HCT116 (cell line): ENCODE results near the gene RPL6. TPM values are rescaled to one million over a fixed set of nuclear protein-coding genes. Genes with fewer than 3 reads are reported as not detected.

Experiments
- ATAC-seq: fragments of 200-7000 bp; cut with Tn5 transposase; 2 replicates; pipeline ENCODE4 v1.9.1; 2020; ENCODE audit warnings: mild to moderate bottlenecking, moderate library complexity
- BruUV-seq: library from RNA; stranded (reverse); fragments of 400-500 nt; replicated peaks from 2 replicates; lab custom pipeline; 2021; lab: Mats Ljungman, UMichigan
- CTCF ChIA-PET: fragments of 300-600 bp; sonication (Branson Sonifier 250); formaldehyde crosslinking; loops from one replicate; lab custom pipeline; 2021; ENCODE audit warnings: antibody characterized with exemption; lab: Charles Lee
- POLR2A ChIA-PET: fragments of 300-600, 350-600 bp; sonication (Branson Sonifier 250); formaldehyde crosslinking; loops from one replicate; lab custom pipeline; 2021; ENCODE audit warnings: antibody characterized with exemption; lab: Charles Lee
- RAD21 ChIA-PET, 2 experiments: fragments of 300-600 bp; sonication (Branson Sonifier 250); formaldehyde crosslinking; loops; one replicate each; lab custom pipeline; 2023; ENCODE audit warnings: low total read pairs in 2 of 2; ENCODE audit not compliant: uncharacterized antibody in 2 of 2, unreplicated experiment in 2 of 2, low non-redundant PET in 1 of 2; lab: Charles Lee
- DNase-seq: peaks from one replicate; pipeline ENCODE4 v3.0.0-alpha.2; 2010; ENCODE audit warnings: low read depth, low spot score
- H2AFZ ChIP-seq: fragments of 200-600 bp; shearing (Covaris generic), sonication (generic); 2 replicates; pipeline ENCODE4 v1.6.1; 2017; ENCODE audit warnings: low read depth, mixed run types, mixed read lengths, antibody characterized with exemption, low read length; ENCODE audit not compliant: poor library complexity, severe bottlenecking
- H3K27ac ChIP-seq: 2 replicates; pipeline ENCODE4 v1.5.1; 2012; ENCODE audit warnings: low read depth, low read length
- H3K27me3 ChIP-seq: fragments of 200-600 bp; sonication (generic); 2 replicates; pipeline ENCODE4 v1.6.1; 2016; ENCODE audit warnings: mixed run types, low read length, mixed read lengths; ENCODE audit not compliant: insufficient read depth
- H3K36me3 ChIP-seq, 2 experiments: fragments of 200-500 bp in 1 of 2; fragments of 200-600 bp in 1 of 2; sonication (Bioruptor generic) in 1 of 2; sonication (generic) in 1 of 2; 2 replicates each; pipeline versions ENCODE4 v1.5.1 to v1.6.1; 2014 to 2016; ENCODE audit warnings: low read length in 2 of 2, inconsistent platforms in 1 of 2, mixed read lengths in 1 of 2, mixed run types in 1 of 2; ENCODE audit not compliant: insufficient read depth in 2 of 2, control insufficient read depth in 1 of 2
- H3K4me1 ChIP-seq, 2 experiments: fragments of 200-600 bp in 1 of 2; sonication (generic) in 1 of 2; 2 replicates each; pipeline versions ENCODE4 v1.5.1 to v1.6.1; 2012 to 2017; ENCODE audit warnings: low read length in 2 of 2, inconsistent platforms in 1 of 2, mild to moderate bottlenecking in 1 of 2, mixed read lengths in 1 of 2, mixed run types in 1 of 2, moderate library complexity in 1 of 2; ENCODE audit not compliant: insufficient read depth in 2 of 2, control insufficient read depth in 1 of 2
- H3K4me2 ChIP-seq: fragments of 200-600 bp; sonication (generic); 2 replicates; pipeline ENCODE4 v1.6.1; 2017; ENCODE audit warnings: mixed run types, low read length, mixed read lengths
- H3K4me3 ChIP-seq, 2 experiments: fragments of 200-600 bp in 1 of 2; sonication (generic) in 1 of 2; replicated peaks in 1 of 2; 2 replicates each; pipeline ENCODE4 v1.5.1; 2011 to 2016; ENCODE audit warnings: low read length in 2 of 2, control low read depth in 1 of 2, low read depth in 1 of 2, mild to moderate bottlenecking in 1 of 2, mixed read lengths in 1 of 2, mixed run types in 1 of 2
- H3K79me2 ChIP-seq: fragments of 200-600 bp; sonication (generic); 2 replicates; pipeline ENCODE4 v1.6.1; 2017; ENCODE audit warnings: mild to moderate bottlenecking, mixed run types, low read length, moderate library complexity, mixed read lengths; ENCODE audit not compliant: insufficient read depth
- H3K9ac ChIP-seq: fragments of 200-600 bp; sonication (generic); 2 replicates; pipeline ENCODE4 v1.6.1; 2016; ENCODE audit warnings: low read length, mixed read lengths
- H3K9me2 ChIP-seq: fragments of 200-600 bp; sonication (generic), shearing (Covaris generic); 2 replicates; pipeline ENCODE4 v1.6.1; 2017; ENCODE audit warnings: mixed run types, mild to moderate bottlenecking, moderate library complexity; ENCODE audit not compliant: insufficient read depth
- H3K9me3 ChIP-seq, 2 experiments: fragments of 200-500 bp in 1 of 2; fragments of 200-600 bp in 1 of 2; sonication (Bioruptor generic) in 1 of 2; sonication (generic) in 1 of 2; 2 replicates each; pipeline ENCODE4 v1.6.1; 2014 to 2017; ENCODE audit warnings: low read length in 2 of 2, mixed read lengths in 2 of 2, inconsistent platforms in 1 of 2, low read depth in 1 of 2, mild to moderate bottlenecking in 1 of 2, mixed run types in 1 of 2, moderate library complexity in 1 of 2; ENCODE audit not compliant: control insufficient read depth in 1 of 2, insufficient read depth in 1 of 2
- H4K20me1 ChIP-seq: fragments of 200-600 bp; sonication (generic), shearing (Covaris generic); 2 replicates; pipeline ENCODE4 v1.6.1; 2017; ENCODE audit warnings: mixed run types, mild to moderate bottlenecking, moderate library complexity; ENCODE audit not compliant: insufficient read depth
- ATF3 ChIP-seq: IDR thresholded peaks from 2 replicates; pipeline ENCODE4 v1.6.1; 2012
- CBX3 ChIP-seq: IDR thresholded peaks from 2 replicates; pipeline ENCODE4 v1.6.1; 2012; ENCODE audit warnings: low read depth
- CEBPB ChIP-seq: IDR thresholded peaks from 2 replicates; pipeline ENCODE4 v1.6.1; 2012; ENCODE audit warnings: low read depth
- EGR1 ChIP-seq: IDR thresholded peaks from 2 replicates; pipeline ENCODE4 v1.6.1; 2012; ENCODE audit warnings: low read depth
- EZH2 ChIP-seq: fragments of 200-600 bp; sonication (generic); IDR thresholded peaks from 2 replicates; pipeline ENCODE4 v1.6.1; 2017; ENCODE audit warnings: antibody characterized with exemption, mixed run types
- FOSL1 ChIP-seq: IDR thresholded peaks from 2 replicates; pipeline ENCODE4 v1.6.1; 2012; ENCODE audit warnings: low read depth
- JUND ChIP-seq: IDR thresholded peaks from 2 replicates; pipeline ENCODE4 v1.6.1; 2012
- RAD21 ChIP-seq: IDR thresholded peaks from 2 replicates; pipeline ENCODE4 v1.6.1; 2012; ENCODE audit warnings: low read depth, mild to moderate bottlenecking
- REST ChIP-seq: IDR thresholded peaks from 2 replicates; pipeline ENCODE4 v1.6.1; 2012; ENCODE audit warnings: low read depth
- SIN3A ChIP-seq: IDR thresholded peaks from 2 replicates; pipeline ENCODE4 v1.6.1; 2012; ENCODE audit warnings: low read depth
- SP1 ChIP-seq: IDR thresholded peaks from 2 replicates; pipeline ENCODE4 v1.6.1; 2012; ENCODE audit warnings: low read depth
- TCF7L2 ChIP-seq: IDR thresholded peaks from 2 replicates; pipeline ENCODE4 v1.7.0; 2011; ENCODE audit warnings: borderline replicate concordance, inconsistent platforms; ENCODE audit not compliant: insufficient read depth, insufficient read length; ENCODE audit errors: extremely low read depth
- ZBTB33 ChIP-seq: IDR thresholded peaks from 2 replicates; pipeline ENCODE4 v1.6.1; 2011; ENCODE audit warnings: mild to moderate bottlenecking, low read length, moderate library complexity; ENCODE audit not compliant: insufficient replicate concordance; ENCODE audit errors: extremely low read depth
- ZFX ChIP-seq: fragments of 450-650 bp; IDR thresholded peaks from 2 replicates; pipeline ENCODE4 v1.6.1; 2017
- intact Hi-C: fragments of 100-400 bp; cut with micrococcal nuclease; formaldehyde crosslinking; loops from 2 replicates; pipeline ENCODE4 v1.10.0; 2022
- total RNA-seq: library from RNA; stranded (reverse); gene quantifications from one replicate; pipeline ENCODE4 v1.2.1, GENCODE V29; 2021; ENCODE audit not compliant: unreplicated experiment
- TF ChIP-seq, protein P1 (sequence below): IDR thresholded peaks from 2 replicates; pipeline ENCODE4 v1.6.1; 2012

Gene RPL6
- total RNA-seq, 1 experiment from 2014 or later = 1,845 TPM

- intact Hi-C loops = no loop called here
- ChIA-PET RAD21 (no interaction called here), POLR2A (no interaction called here), CTCF (no interaction called here)
- no peaks in the 10 kb centered on the region for H3K9me3 ChIP-seq
- H3K36me3 ChIP-seq = peaks cover 0 to 4% of the 10 kb centered on the region in 2 experiments; a peak in 1 of 4 replicates
- TF ChIP-seq REST (no peak), RAD21 (no peak), ATF3 (no peak), ZBTB33 (no peak), EZH2 (no peak), CEBPB (no peak), SP1 (no peak), EGR1 (no peak), SIN3A (no peak), JUND (no peak), TCF7L2 (no peak), CBX3 (no peak), ZFX (no peak), FOSL1 (no peak)
- TF ChIP-seq, protein P1, sequence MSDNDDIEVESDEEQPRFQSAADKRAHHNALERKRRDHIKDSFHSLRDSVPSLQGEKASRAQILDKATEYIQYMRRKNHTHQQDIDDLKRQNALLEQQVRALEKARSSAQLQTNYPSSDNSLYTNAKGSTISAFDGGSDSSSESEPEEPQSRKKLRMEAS = no peak
- ATAC-seq (no peak), DNase-seq (no peak)
- no peak overlapping the region for H3K4me2 ChIP-seq
- H3K79me2 ChIP-seq = peaks cover 78% of the 10 kb centered on the region
- H3K4me1 ChIP-seq = peaks cover 6 to 11% of the 10 kb centered on the region in 2 experiments; a peak in 2 of 4 replicates
- H3K4me3 ChIP-seq = no peak overlapping the region
- H3K27ac ChIP-seq = no peak overlapping the region
- no peaks in the 10 kb centered on the region for H4K20me1 ChIP-seq
- H2AFZ ChIP-seq = no peak overlapping the region
- BruUV-seq = no TSS peak
- H3K9me2 ChIP-seq = no peaks in the 10 kb centered on the region
- H3K9ac ChIP-seq = no peak overlapping the region
- no peaks in the 10 kb centered on the region for H3K27me3 ChIP-seq
Observed at GRCh38 chr12:112421363-112421762, 12.0 kb upstream of the RPL6 start.
